Measurements from ENCODE around the gene HOMER3. TPM values are rescaled to one million over a fixed set of nuclear protein-coding genes. Genes with fewer than 3 reads are reported as not detected.

Gene HOMER3
- total RNA-seq, 2 donors from 2014 or later, result 27.5 to 29.0 TPM

- WGBS, 2 donors, result 79 to 85% methylated on average over 10 of the region's 10 CpGs
- H3K27me3 ChIP-seq, result no peaks in the 10 kb centered on the region
- H3K36me3 ChIP-seq (replicated peaks in 1 of 2; ENCODE audit: insufficient read depth in 1 of 2, low read depth in 2 of 2), result no peaks in the 10 kb centered on the region
- no peak for DNase-seq
- no peak for TF ChIP-seq POLR2A (IDR thresholded peaks at IDR 0.05)
- no peak for TF ChIP-seq CTCF (IDR thresholded peaks at IDR 0.05)
- H3K4me1 ChIP-seq, result peaks cover 5% of the 10 kb centered on the region
- H3K4me3 ChIP-seq, result no peak overlapping the region
- no peak overlapping the region for H3K27ac ChIP-seq
- H3K9me3 ChIP-seq, result no peaks in the 10 kb centered on the region
- intact Hi-C loops (cut with DNase I), result no loop called here
- ATAC-seq, result no peak
Observed at GRCh38 chr19:18975869-18976268, 34.9 kb upstream of the HOMER3 start.

- intact Hi-C loops (cut with DNase I), result no loop called here
- Histone ChIP-seq H3K27ac (no peak overlapping the region), H3K27me3 (no peaks in the 10 kb centered on the region), H3K36me3 (replicated peaks in 1 of 2; ENCODE audit: insufficient read depth in 1 of 2, low read depth in 2 of 2) (no peaks in the 10 kb centered on the region), H3K4me1 (peaks cover 5% of the 10 kb centered on the region), H3K9me3 (no peaks in the 10 kb centered on the region), H3K4me3 (no peak overlapping the region)
- DNase-seq, result no peak
- ATAC-seq, result no peak
- WGBS, 2 donors, result 92 to 95% methylated on average over 3 of the region's 3 CpGs
- no peak for TF ChIP-seq CTCF (IDR thresholded peaks at IDR 0.05)
- TF ChIP-seq POLR2A (IDR thresholded peaks at IDR 0.05), result no peak
Observed at GRCh38 chr19:18975011-18975410, 34.0 kb upstream of the HOMER3 start.

- ATAC-seq, result no peak
- H3K27ac ChIP-seq, result peak overlapping the region in 1 of 4 donors; percentile 58
Observed at GRCh38 chr19:18972851-18973250, 31.8 kb upstream of the HOMER3 start.

GRCh38 chr19:18972301-18972811, 31.3 kb upstream of the HOMER3 start:
- intact Hi-C loops (cut with DNase I), result no loop called here

More at GRCh38 chr19:18972851-18973250, 31.8 kb upstream of the HOMER3 start:
- Histone ChIP-seq H3K9me3 (no peaks in the 10 kb centered on the region), H3K4me3 (no peak overlapping the region), H3K27me3 (no peaks in the 10 kb centered on the region), H3K4me1 (peaks cover 2% of the 10 kb centered on the region), H3K36me3 (replicated peaks in 1 of 2; ENCODE audit: insufficient read depth in 1 of 2, low read depth in 2 of 2) (no peaks in the 10 kb centered on the region)
- DNase-seq, result no peak
- TF ChIP-seq POLR2A (IDR thresholded peaks at IDR 0.05), result no peak
- no peak for TF ChIP-seq CTCF (IDR thresholded peaks at IDR 0.05)
- intact Hi-C loops (cut with DNase I), result no loop called here
- 84% methylated on average over 5 of the region's 5 CpGs; no CpG with 5 or more reads in 1 of the 2 donors for WGBS, 2 donors

More at GRCh38 chr19:18972301-18972811, 31.3 kb upstream of the HOMER3 start:
- no peaks in the 10 kb centered on the region for H3K9me3 ChIP-seq
- TF ChIP-seq POLR2A (IDR thresholded peaks at IDR 0.05) (no peak), CTCF (IDR thresholded peaks at IDR 0.05) (no peak)
- no peaks in the 10 kb centered on the region for H3K27me3 ChIP-seq
- no peaks in the 10 kb centered on the region for H3K4me1 ChIP-seq
- H3K4me3 ChIP-seq, result no peak overlapping the region
- H3K36me3 ChIP-seq (replicated peaks in 1 of 2; ENCODE audit: insufficient read depth in 1 of 2, low read depth in 2 of 2), result no peaks in the 10 kb centered on the region
- H3K27ac ChIP-seq, result peak overlapping the region in 2 of 4 donors; percentile 16 to 58
- 16 to 24% methylated on average over 11 to 12 of the region's 12 CpGs for WGBS, 2 donors
- DNase-seq, result peak in 1 of 4 donors; percentile 16
- ATAC-seq, result no peak
